IPS-20b (cell line): ENCODE data around the gene GBF1.

Experiments
- H3K27ac ChIP-seq: one replicate; pipeline ENCODE4 v1.5.1; 2013; ENCODE audit warnings: low read length
- H3K27me3 ChIP-seq: 2 replicates; pipeline ENCODE4 v1.6.1; 2013; ENCODE audit warnings: mild to moderate bottlenecking, low read length, inconsistent platforms; ENCODE audit not compliant: insufficient read depth
- H3K36me3 ChIP-seq: 2 replicates; pipeline ENCODE4 v1.6.1; 2013; ENCODE audit warnings: low read depth, mild to moderate bottlenecking, inconsistent platforms, low read length, moderate library complexity; ENCODE audit not compliant: insufficient read depth
- H3K4me1 ChIP-seq: 2 replicates; pipeline ENCODE4 v1.6.1; 2013; ENCODE audit warnings: mild to moderate bottlenecking, control low read depth, inconsistent platforms, low read length, moderate library complexity; ENCODE audit not compliant: insufficient read depth
- H3K4me3 ChIP-seq: 2 replicates; pipeline ENCODE4 v1.5.1; 2013; ENCODE audit warnings: mild to moderate bottlenecking, low read length, inconsistent platforms
- H3K9ac ChIP-seq: 2 replicates; pipeline ENCODE4 v1.6.1; 2013; ENCODE audit warnings: low read depth, mild to moderate bottlenecking, inconsistent platforms, low read length, moderate library complexity
- H3K9me3 ChIP-seq: 2 replicates; pipeline ENCODE4 v1.6.1; 2013; ENCODE audit warnings: mild to moderate bottlenecking, low read depth, low read length, inconsistent platforms; ENCODE audit not compliant: insufficient read depth

GBF1 gene

DNA sequence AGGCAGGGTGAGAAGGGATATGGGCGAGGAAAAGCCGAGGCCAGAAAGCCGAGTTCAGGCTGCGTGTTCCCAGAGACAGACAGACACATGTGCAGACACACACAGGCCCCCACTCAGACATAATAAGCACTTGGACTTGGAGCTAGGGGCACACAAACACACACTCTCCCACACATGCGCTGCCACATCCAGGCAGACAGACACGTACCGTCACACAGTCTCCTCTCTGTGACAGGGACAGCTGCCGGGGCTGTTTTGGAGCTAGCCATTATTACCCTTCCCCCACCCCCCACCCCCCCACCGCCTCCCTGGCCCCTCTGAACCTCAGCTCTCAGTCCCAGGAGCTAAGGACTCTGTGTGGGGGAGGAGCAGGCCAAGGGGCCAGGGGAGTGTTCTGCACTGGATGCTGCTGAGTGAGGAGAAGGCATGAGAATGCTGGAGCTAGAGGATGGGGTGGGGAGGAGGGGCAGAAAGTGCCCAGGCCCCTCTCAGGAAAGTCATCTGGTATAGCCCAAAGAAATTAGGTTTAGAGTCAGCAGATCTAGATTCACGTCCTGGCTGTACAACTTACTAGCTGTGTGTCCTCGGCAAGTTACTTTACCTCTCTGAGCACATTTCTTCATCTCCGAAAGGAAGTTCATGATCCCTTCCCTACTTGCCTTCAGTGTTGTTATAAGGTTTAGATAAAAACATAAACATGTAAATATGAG, 10.3 kb upstream of the GBF1 start:
- H3K27ac ChIP-seq: no peak overlapping the region
- H3K27me3 ChIP-seq: peaks cover 99% of the 10 kb centered on the region
- H3K9me3 ChIP-seq: no peaks in the 10 kb centered on the region
- H3K36me3 ChIP-seq: no peaks in the 10 kb centered on the region
- H3K4me3 ChIP-seq: no peak overlapping the region
- H3K9ac ChIP-seq: no peak overlapping the region
- H3K4me1 ChIP-seq: no peaks in the 10 kb centered on the region

DNA sequence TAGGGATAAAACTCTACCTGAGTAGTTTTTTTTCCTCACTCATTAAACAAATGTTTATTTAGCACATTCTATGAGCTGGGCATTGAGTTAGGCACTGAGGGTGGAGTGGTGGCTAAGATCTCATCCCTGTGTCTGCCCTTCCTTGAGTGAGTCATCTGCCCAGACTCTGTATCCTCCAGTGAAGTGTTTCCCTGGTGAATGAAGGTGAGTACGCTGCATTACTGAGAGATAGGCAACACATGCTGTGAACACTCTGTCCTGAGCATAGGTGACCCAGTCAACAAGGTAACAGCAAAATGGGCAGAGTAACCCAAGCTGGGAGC, 9.8 kb upstream of the GBF1 start:
- Histone ChIP-seq H3K4me1 (no peaks in the 10 kb centered on the region), H3K4me3 (no peak overlapping the region), H3K9me3 (no peaks in the 10 kb centered on the region), H3K27me3 (peaks cover 99% of the 10 kb centered on the region), H3K9ac (no peak overlapping the region), H3K36me3 (no peaks in the 10 kb centered on the region), H3K27ac (no peak overlapping the region)

DNA sequence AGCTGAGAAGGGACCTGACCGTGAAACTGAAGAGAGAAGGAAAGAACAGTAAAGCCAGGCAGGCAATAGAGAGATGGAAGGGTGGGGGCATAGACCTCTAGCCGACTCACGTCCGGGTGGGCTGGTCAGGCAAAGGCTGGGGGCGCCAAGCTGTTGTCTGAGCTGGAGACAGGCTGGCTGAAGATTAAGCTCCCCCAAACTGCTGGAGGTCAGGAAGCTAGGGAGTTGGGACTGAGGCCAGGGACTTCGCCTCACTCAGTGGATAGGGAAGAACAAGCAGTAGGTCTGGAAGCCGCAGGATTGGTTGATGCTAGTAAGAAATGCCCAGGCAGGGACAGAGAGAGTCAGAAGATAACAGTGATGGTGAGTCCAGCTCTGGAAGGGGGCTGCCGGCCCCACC, 9.3 kb upstream of the GBF1 start:
- Histone ChIP-seq H3K9ac (no peak overlapping the region), H3K9me3 (no peaks in the 10 kb centered on the region), H3K27ac (no peak overlapping the region), H3K4me3 (no peak overlapping the region), H3K4me1 (no peaks in the 10 kb centered on the region), H3K36me3 (no peaks in the 10 kb centered on the region), H3K27me3 (peaks cover 99% of the 10 kb centered on the region)

DNA sequence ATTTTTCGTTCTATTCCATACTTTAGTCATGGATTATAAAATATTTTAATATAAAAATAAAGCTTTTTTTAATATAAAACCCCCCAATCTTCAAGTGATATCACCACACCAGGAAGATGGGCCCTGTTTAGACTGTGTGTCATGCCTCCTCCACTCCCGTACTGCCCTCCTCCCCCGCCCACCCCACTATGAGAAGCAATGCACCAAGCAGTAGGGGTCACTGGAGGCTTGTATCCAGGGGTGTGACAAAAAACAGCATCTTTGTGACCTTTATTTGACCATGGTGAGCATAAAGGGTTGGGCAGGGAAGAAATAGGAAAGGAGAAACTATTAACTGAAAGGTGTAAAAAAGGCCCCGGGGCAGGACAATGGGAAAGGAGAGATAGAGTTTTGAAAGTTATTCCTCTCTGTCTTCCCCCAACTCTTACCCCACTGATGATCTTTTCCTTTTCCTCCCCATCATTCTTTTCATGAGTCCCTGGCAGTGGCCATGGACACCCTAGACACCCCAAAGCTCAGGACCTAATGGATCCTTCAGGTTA, 7.5 kb upstream of the GBF1 start:
- Histone ChIP-seq H3K9ac (no peak overlapping the region), H3K36me3 (no peaks in the 10 kb centered on the region), H3K4me1 (0 out of 2 replicates have a peak, but pooled peaks cover 2% of the 10 kb centered on the region), H3K27ac (no peak overlapping the region), H3K4me3 (no peak overlapping the region), H3K9me3 (no peaks in the 10 kb centered on the region), H3K27me3 (peaks cover 98% of the 10 kb centered on the region)

DNA sequence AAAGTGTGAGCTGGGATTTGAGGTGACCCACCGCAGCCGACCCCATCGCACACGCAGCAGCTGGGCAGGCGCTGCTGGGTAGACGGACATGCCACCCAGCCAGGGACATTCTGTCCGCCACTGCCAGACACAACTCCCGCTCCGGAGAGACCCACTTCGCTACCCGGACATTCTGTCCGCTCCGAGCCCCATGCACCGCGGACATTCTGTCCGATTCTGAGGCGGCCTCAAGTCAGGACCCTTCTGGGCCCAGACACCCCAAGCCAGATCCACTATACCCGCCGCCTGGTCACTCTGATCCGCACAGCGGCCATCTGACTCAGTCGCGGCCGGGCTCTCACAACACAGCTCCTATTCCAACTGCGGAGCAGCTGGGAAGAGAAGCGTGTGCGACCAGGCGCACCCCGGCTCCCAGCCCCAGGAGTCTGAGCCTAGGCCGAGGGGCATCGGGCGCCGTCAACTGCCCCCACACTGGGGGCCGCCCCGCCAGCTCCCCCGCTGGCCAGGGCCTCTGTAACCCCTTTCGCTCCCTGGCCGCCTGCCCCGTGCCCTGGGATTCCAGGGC, 4.8 kb upstream of the GBF1 start:
- Histone ChIP-seq H3K4me1 (0 out of 2 replicates have a peak, but pooled peaks cover 2% of the 10 kb centered on the region), H3K27me3 (peaks cover 80% of the 10 kb centered on the region), H3K9me3 (no peaks in the 10 kb centered on the region), H3K4me3 (peak overlapping the region; percentile 75; the same call in 1 of the 2 replicates), H3K9ac (no peak overlapping the region), H3K27ac (no peak overlapping the region), H3K36me3 (no peaks in the 10 kb centered on the region)

DNA sequence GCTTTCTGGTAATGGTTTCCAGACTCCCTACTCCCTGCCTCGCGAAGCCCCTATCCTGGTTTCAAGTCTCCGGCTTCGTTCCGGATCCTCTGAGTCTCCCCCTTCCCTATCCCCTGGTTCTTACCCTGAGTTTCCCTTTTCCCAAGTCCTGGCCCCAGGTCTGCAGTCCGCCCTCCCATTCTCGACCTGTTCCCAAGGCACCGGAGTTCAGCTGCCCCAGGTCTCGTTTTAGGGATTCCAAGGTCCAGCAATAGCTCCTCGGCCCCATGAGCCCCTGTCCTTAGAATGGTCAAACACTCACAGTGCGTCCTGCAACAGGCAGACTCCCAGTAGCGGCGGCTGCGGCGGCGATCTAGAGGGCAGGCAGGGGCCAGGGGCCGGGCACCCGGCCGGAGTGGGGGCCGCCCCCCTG, 4.3 kb upstream of the GBF1 start:
- H3K36me3 ChIP-seq: no peaks in the 10 kb centered on the region
- H3K4me3 ChIP-seq: peak overlapping the region; percentile 75
- H3K27me3 ChIP-seq: peaks cover 75% of the 10 kb centered on the region
- H3K9me3 ChIP-seq: no peaks in the 10 kb centered on the region
- no peak overlapping the region for H3K9ac ChIP-seq
- peaks cover 2% of the 10 kb centered on the region; the same call in 1 of the 2 replicates for H3K4me1 ChIP-seq
- H3K27ac ChIP-seq: no peak overlapping the region

DNA sequence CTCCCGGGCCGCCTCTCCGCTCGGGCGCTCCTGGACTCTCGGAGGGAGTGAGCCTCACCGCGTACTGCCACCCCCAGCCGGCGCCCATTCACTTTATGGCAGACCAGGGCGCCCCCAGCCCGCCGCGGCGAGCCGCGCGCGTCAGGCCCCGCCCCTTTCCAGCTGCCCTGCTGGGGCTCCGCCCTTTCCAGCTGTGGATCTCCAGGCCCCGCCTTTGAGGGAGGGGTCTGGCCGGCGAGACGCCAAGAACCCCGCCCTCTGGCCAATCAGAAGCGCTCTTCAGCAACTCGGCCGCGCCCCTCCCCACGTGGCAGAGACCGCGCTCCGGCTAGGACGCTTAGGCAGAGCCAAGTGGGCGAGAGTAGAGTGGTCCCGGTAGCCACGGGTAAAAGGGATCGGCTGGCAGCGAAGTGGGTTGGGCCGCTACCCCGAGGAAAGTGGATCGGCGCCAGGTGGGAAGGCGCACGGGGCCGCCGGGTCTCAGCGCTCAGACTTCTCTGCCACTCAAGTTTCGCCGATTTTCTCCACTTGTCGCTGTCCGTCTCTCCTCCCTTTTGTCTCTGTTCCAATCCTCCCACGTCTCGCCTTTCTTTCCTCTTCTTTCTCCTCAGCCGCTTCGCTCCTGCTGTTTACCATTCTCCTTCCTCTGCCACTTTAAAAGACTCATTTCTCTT, 3.8 kb upstream of the GBF1 start, which contains the start of gene PITX3:
TSS of gene PITX3 (minus strand) at position 69 of the 674 bp plus-strand sequence. CDS start 9,432 bp downstream, outside the sequence.
- Histone ChIP-seq H3K36me3 (no peaks in the 10 kb centered on the region), H3K9ac (peak within 1 kb of the TSS; percentile 50; the same call in 1 of the 2 replicates), H3K4me3 (peak within 1 kb of the TSS; percentile 75), H3K4me1 (peaks cover 4% of the 10 kb centered on the region; the same call in 1 of the 2 replicates), H3K27me3 (peaks cover 70% of the 10 kb centered on the region), H3K27ac (no peak within 1 kb of the TSS), H3K9me3 (no peaks in the 10 kb centered on the region)

DNA sequence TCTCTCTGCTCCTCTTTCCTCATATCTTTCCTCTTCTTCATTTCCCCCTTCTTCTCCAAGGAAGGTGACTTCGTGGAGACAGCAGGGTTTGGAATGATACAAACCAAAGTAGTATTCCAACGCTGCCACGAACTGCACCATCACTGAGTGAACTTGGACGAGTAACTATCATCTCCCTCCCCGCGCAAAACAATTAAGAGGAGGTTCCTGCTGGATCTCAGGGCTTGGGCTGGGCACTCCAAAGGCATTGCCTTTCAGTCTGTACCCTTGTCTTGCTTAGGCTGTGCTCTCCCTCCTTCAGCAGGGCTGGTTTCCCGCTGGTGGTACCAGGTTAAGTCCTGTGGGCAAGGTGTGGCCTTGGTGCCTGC, 3.2 kb upstream of the GBF1 start:
- peaks cover 6% of the 10 kb centered on the region; the same call in 1 of the 2 replicates for H3K4me1 ChIP-seq
- peak overlapping the region; percentile 75 for H3K4me3 ChIP-seq
- H3K9ac ChIP-seq: peak overlapping the region; percentile 50; the same call in 1 of the 2 replicates
- no peak overlapping the region for H3K27ac ChIP-seq
- H3K36me3 ChIP-seq: no peaks in the 10 kb centered on the region
- no peaks in the 10 kb centered on the region for H3K9me3 ChIP-seq
- H3K27me3 ChIP-seq: peaks cover 65% of the 10 kb centered on the region

DNA sequence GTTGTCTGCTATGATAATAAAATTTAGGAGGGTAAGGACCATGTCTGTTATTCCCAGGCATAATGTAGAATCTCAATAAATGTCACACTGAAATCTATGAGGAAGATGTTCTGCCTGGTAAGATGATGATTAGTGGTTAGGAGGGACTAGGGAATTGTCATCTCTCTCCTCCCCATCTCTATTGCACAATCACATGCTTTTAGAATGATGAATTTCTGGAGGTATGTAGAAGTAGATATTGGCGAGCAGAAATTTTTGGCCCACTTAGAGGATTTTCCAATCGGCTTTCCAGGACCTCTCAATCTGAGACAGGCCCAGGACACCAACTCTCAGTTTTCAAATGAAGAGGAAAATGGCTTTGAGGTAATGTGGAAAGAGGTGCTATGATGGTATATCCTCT, 2.0 kb upstream of the GBF1 start:
- no peak overlapping the region for H3K27ac ChIP-seq
- no peaks in the 10 kb centered on the region for H3K9me3 ChIP-seq
- no peak overlapping the region for H3K9ac ChIP-seq
- H3K36me3 ChIP-seq: no peaks in the 10 kb centered on the region
- no peak overlapping the region for H3K4me3 ChIP-seq
- H3K4me1 ChIP-seq: peaks cover 6% of the 10 kb centered on the region; the same call in 1 of the 2 replicates
- H3K27me3 ChIP-seq: peaks cover 53% of the 10 kb centered on the region

DNA sequence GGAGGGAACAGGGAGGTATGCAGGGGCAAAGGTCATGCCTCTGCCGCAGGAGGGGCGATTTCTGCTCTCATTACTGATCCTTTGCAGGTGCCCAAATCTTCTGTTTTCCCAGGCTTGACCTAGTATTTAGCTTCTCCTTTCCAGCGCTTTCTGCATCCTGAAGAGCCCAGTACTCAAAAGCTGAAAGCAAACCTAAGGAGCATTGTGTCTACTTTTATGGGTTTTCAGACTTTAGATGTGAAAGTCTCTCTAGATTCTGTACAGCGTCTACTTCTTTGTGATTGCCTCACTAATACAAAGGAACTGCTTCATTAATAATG, 560 bp downstream of the GBF1 start:
- Histone ChIP-seq H3K4me1 (peaks cover 6% of the 10 kb centered on the region; the same call in 1 of the 2 replicates), H3K27ac (no peak overlapping the region)

DNA sequence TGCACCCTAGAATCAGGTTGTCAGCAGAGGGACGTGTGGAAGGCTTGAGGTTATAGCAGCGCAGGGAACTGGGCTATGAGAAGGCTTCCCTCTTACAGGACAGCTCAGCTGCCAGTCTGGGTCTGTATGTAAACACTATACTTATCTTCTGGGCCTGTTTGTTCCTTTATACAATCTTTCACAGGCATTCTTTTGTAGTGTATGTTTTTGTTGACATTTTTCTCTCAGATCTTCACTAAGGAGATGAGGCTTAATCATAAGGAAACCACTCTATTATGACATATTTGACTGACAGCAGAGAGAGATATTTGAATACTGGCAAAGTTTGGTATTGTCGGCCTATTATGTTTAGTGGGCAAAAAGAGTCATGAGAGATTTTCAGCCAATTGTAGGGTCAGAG, 929 bp downstream of the GBF1 start:
- Histone ChIP-seq H3K27ac (no peak overlapping the region), H3K9me3 (no peaks in the 10 kb centered on the region), H3K4me1 (peaks cover 6% of the 10 kb centered on the region; the same call in 1 of the 2 replicates), H3K9ac (peak overlapping the region; percentile 73; the same call in 1 of the 2 replicates), H3K4me3 (peak overlapping the region; percentile 91), H3K36me3 (no peaks in the 10 kb centered on the region), H3K27me3 (peaks cover 23% of the 10 kb centered on the region)

More for the DNA sequence above, 560 bp downstream of the GBF1 start:
- peak overlapping the region; percentile 73; the same call in 1 of the 2 replicates for H3K9ac ChIP-seq
- H3K4me3 ChIP-seq: peak overlapping the region; percentile 91
- H3K9me3 ChIP-seq: no peaks in the 10 kb centered on the region
- no peaks in the 10 kb centered on the region for H3K36me3 ChIP-seq
- H3K27me3 ChIP-seq: peaks cover 27% of the 10 kb centered on the region
